ENCODE data around the gene CCDC187.

The CCDC187 gene

GRCh38 chr9:136222166-136222905, 81.6 kb downstream of the CCDC187 start:
- FAIRE-seq: no peak

GRCh38 chr9:136220017-136220729, 83.7 kb downstream of the CCDC187 start:
- no peak for FAIRE-seq

- no peak for FAIRE-seq
Observed at GRCh38 chr9:136219276-136219675, 84.6 kb downstream of the CCDC187 start.

DNA sequence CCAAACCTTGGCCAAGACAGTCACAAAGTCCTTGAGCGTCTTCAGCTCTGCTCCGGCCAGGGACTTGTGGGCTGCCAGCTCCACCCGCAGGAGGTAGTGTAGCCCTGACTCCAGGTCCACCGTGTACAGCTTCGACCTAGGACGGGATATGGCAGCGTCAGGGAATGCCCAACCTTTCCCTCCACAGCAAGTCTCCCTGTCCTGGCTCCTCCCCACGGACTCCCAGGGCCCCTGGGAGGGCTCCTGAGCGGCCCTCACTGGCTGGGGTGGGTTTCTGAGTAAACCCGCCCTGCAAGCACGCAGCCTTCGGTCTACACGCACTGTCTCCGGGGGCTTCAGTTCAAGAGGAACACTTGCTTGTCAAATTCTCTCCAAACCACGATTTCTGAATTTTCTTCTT, 85.2 kb downstream of the CCDC187 start:
- FAIRE-seq: no peak

DNA sequence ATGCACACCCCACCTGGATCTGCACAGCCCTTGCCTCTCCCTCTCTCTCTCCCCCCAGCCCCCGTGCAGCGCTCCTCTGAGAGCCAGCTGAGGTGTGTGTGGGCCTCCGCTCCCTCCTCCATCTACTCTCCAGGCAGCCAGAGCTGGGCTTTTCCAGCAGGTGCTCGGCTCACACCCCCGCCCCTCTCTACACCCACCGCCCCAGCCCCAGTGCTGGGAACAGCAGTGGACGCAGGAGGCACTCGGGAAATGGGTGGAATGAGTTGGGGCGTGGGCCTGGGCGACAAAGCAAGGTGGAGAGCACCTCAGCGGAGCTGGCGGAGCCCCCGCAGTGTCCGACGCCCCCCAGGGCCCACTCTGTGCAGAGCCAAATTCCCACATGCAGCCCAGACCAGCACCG, 85.6 kb downstream of the CCDC187 start:
- no peak for FAIRE-seq

DNA sequence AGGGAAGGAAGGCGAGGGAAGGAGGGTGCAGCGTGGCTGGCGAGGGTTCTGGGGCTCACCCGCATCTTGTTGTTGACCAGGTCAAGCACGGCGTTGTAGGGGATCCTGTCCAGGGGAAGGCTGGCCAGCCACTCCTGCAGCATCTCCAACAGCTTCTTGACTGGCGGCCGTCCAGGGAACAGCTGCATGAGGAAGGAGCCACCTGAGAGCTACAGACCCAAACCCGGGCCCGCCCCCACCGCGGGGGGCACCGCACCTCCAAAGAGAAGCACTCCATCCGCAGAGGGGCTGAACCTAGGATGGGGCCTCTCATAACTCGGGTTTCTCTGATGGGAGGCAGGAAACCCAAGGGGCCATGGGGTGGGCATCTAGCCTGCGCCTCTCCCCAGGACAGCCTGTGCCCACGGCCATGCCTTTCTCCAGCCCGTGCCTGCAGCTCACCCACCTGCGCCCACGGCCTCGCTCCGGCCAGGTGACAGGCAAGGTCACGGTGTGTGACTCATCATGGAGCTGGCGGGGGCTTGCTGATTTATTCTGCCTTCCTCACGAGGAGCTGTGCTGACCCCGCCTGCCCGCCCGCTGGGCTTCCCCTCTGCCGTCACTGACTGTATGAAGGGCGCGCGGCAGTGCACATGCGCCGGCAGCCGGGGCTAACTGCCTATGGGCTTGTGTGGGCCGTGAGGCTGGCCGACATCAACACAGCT, 87.2 kb downstream of the CCDC187 start:
- FAIRE-seq: no peak

DNA sequence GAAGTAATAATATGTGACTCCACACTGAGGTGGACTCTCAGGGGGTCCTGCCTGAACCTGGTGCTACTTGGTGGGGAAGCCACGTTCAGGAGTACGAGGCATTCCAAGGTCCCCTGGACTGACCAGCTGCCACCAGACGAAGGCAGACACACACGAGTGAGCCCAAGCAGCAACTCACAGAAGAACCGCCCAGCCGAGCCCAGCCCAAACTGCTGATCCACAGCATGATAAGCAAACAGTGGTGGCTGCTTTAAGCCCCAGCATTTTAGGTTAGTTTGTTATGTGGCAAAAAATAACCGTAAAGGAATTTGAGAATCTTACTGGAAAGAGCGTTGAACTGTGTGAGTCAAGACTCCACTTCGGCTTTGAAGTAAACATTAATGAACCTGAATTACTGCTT, 90.2 kb downstream of the CCDC187 start:
- FAIRE-seq: no peak

DNA sequence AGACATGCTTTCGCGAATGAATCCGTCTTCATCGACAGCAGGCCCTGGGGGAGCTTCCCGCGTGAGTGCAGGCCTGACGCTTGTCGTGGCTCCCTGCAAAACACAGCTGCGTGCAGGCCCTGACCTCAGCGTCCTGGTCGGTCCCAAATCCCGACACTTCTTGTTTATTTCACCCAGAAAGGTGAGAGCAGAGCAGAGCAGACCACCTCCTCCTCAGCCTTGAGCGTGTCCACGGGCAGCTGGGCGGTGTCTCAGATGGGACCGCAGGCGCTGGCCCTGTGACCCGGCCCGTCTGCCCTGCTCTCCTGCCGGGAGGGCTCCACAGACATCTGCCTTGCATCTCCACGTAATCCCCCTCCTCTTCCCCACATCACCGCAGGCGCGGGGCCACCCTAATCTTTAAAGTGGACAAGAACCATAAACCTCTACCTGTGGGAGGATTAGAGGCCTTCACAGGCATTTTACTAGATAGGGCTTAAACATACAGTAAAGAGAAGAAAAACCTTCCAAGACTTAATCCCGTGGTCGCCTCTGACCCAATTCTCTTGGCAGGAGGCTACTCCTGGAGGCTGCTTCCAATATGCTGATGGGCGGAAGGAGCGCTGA, 91.4 kb downstream of the CCDC187 start:
- no peak for FAIRE-seq

- no peak for FAIRE-seq
Observed at GRCh38 chr9:136211441-136212344, 92.2 kb downstream of the CCDC187 start.

- no peak for FAIRE-seq
Observed at GRCh38 chr9:136211006-136211405, 92.9 kb downstream of the CCDC187 start.

- FAIRE-seq: no peak
Observed at GRCh38 chr9:136210276-136210675, 93.6 kb downstream of the CCDC187 start.

DNA sequence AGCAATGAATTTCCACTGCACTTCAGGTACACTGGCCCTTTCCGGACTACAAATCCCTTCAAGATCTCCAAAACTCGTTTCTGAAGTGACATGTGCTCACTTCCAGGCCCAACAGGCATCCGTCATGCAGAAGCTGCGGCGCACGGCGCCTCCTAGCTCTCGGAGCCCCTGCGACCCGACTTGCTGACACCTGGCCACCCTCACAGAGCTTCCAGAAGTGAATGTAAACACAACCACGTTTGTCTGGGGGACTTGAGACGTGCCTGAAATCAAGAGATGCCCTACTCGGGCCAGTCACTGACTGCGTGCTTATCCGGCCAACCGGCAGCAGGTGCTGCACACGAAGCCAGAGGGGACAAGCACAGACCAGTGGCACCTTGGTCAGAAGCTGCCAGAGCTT, 94.1 kb downstream of the CCDC187 start:
- no peak for FAIRE-seq

DNA sequence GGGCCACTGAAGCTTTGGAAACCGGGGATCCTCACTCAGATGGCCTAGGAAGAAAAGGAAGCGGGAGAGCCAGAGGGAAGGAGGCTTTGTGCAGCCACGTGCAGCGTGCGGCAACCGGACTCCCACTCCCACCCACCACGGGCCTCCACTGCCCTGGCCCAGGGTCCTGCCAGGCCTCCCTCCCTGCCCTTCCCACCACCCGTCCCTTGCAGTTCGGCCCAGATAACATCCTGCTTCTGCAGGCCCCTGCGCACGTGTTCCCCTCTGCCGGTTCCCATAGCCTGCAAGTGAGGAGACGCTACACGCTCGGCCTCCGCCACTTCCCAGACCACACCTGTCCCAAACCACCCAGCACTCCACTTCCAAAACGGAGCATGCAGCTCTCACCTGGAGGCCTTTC, 94.7 kb downstream of the CCDC187 start:
- FAIRE-seq: no peak

- FAIRE-seq: no peak
Observed at GRCh38 chr9:136208675-136209074, 95.2 kb downstream of the CCDC187 start.

DNA sequence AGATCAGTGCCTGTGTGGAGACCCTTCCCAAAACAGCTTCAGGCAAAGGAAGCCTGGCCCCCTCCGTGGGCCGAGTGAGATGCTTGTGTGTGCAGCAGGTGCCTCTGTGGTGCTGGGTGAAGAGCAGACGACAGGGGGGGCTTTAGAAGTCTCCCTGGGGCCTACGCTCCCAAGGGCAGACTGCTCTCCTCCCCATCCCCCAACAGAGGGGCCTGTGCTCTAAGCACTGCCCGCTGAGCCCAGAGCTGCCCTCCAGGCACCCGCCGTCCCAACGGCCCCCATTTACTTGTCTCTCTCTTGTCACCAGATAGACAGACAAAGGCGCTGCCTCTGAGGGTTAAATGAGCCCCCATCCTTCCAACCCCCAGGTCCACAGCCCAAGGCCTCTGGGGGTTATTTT, 96.3 kb downstream of the CCDC187 start:
- FAIRE-seq: no peak

GRCh38 chr9:136206602-136207275, 97.2 kb downstream of the CCDC187 start:
- FAIRE-seq: no peak

GRCh38 chr9:136205707-136205992, 98.2 kb downstream of the CCDC187 start:
- FAIRE-seq: no peak

DNA sequence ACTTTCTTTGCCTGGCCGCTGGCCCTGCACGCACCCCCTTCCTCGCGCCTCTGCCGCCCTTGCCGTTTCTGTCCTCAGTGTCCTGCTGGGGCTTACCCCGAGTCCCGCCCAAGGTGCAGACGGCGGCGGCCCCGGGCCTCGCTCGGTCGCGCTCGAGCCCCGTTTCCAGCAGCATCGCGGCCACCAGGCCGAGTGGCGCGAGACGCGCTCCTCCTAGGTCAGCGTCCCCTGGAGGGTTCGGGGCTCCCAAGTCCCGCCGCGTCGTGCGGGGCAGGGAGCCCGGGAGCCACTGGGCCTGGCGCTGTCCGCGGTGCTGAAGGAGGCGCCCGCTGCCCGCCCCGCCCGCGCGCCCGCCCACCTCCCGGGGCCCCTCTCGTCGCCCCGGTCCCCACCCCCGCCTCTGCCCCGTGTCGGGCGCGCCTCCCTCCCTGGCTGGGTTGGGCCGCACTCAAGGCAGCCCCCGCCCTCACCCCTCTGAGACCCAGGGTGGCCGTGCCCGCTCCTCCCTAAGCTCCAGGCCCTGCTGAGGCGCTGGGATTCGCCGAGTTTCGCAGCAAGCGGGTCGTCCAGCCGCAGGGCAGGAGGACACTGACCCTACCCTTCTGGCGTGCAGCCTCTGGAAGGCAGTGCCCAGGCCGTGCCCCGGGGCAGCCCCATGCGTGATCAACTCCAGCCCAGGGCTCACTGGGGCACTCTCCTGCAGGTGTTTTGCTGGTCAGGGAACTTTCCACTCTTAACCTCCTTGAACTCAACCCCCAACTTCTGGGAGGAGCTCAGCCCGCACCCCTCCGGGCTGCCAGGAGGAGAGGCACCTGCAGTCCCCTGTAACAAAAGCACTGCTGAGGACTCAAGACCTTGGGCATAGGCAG, 98.8 kb downstream of the CCDC187 start, which contains the start of gene LHX3:
Gene LHX3, minus strand, starts transcription at position 291 of the 869 bp plus-strand sequence. Its CDS starts 116 bp downstream, at position 175.
- no peak for FAIRE-seq

- FAIRE-seq: no peak
Observed at GRCh38 chr9:136204145-136204805, 99.6 kb downstream of the CCDC187 start.

DNA sequence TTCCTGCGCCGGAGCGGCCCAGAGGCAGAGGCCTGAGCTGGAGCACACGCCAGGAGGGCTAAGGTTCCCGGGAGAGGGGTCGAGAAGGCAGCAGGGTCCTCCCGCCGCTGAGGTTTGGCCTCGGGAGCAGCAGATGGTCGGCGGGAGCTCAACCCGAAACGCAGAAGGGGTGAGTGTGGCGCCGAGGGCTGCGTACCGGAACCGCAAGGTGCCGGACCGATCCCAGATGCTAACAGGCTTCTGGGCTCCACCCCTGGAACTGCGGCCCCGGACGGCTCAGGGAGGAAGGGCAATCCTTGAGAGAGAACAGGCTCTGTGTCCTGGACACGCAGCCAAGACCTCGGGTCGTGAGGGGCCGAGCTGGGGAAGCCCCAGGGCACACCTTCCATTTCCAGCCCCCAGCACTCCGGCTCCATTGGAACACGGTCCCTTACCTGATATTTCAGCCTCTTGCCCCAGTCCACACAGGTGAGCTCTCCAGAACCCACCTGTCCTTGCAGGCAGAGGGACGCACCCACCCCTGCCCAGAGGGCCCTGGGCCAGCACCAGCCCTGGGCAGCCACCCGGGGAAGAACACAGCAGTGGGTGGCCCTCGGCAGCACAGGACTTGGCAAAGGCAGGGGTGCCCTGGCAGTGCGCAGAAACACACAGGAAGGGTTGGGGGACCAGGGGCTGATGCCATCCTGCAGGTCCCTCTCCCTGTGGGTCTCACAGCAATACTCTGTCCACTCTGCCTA, 100.3 kb downstream of the CCDC187 start:
- no peak for FAIRE-seq
